M059J (cell line): ENCODE data around the gene CCDC91. TPM values are rescaled to one million over a fixed set of nuclear protein-coding genes. Genes with fewer than 3 reads are reported as not detected.

ENCODE experiments used
- DNase-seq: peaks from one replicate; pipeline ENCODE4 v3.0.0-alpha.2; 2012; ENCODE audit warnings: low read depth
- total RNA-seq: library from RNA; depleted of rRNA; stranded (reverse); fragments of >200 nt; shearing (Covaris generic); gene quantifications from 2 replicates; pipeline ENCODE4 v1.2.3, GENCODE V29; 2014; rRNA removed

The CCDC91 gene
- total RNA-seq, 1 experiment from 2014 or later: 15.1 TPM

DNA sequence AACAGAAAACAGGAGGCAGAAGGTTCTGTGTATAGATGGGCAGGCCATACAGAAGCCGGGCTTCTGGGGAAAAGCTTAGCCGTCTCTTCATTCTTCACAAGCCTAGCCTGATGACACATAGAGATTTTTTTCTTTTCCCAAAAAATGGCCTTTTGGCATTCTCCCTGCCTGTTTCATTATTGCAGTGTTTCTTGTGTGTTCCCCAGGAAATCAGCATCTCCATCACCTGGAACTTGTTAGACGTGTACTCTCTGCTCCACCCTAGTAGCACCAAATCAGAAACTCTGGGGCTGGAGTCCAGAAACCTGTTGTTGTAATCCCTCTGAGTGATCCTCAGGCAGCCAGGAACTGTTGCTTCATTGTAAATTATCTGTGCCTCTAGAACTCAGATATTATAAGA, 388.1 kb downstream of the CCDC91 start:
- no peak for DNase-seq

DNA sequence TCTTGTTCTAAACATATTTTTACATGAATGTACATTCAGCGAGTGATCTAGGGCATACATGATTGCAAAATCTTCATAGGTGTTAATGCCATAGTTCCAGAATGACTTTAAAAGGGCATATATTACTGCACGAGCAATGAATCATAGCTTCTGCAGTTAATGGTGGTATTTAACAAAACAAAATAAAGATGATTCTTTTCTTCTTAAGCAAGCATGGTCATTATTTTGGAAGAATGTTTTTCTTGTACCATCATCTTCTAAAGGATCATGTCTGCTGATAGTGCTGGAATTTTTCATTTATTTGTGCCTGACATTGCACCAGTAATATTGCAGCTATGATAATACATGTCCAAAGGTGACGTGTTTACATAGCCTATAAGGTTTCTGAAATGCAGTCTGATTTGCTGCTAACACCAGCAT, 388.6 kb downstream of the CCDC91 start:
- DNase-seq: no peak

DNA sequence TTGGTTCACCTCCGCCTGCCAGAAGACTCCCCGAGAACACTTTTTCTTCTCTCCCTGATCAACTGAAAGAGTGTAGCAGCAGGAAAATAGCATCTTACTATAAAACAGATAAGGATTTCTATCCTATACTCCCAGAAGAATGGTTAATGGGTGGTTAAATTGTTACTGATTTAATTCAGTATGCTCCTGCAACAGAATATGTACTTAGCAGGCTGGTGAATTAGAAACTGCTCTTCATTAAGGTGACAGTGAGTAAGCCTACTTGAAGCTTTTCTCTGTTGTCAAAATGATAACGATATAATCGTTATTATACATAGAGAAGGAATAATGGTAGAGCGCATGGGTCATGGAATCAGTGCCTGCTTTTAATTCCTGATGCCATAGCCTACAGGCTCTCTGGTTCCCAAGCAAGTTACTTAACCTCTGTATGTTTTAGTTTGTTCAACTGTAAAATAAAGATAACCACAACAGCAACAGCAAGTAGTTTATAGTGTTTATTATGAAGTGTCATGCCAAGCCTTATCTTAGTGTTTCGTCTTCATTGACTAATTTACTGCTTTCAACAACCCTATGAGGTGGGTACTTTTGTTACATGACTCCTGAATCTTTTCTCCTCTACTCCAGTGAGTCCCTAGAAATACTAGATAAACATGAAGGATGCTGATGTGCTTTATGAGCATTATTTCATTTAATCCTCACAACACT, 392.6 kb downstream of the CCDC91 start:
- peak; percentile 35 for DNase-seq

DNA sequence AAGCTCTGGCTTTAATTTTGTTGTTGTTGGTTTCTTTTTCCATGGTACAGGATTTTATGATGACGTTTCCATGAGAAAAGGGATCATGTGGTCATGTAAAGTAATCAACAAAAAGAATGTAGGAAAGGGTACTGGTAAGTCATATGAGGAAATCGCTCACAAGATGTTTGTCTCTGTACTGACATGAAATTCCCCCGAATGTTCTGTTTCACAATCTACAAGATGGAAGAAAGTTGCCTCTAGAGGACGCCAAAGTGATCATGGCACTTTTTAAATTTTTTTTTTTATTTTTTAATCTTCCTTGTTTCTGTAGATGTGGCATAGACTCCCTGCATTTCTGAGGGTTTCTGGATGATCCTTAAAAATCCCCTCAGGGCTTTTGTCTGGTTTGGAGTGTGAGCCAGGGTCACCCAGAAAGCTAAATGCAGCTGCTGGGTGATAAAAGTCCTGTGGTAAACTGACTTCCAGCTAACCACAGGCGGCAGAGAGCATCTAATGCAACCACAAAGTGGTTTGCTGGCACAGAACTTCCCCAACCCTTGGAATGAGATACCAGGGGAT, 393.5 kb downstream of the CCDC91 start:
- peak; percentile 96 for DNase-seq

DNA sequence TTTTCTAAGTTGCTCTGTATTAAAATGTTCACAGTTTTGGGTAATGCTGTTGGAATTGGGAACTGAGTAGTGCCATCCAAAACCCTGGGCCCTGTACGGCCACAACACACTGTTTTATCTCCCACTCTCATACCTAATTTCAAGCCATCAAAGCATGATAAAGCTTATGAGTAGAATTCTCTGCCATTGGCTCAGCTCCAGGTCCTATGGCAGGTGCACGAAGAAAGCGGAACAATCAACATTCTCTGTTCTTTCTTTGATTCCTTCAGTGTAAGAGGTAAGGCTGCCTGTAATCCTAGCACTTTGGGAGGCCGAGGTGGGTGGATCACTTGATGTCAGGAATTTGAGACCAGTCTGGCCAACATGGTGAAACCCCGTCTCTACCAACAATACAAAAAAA, 394.9 kb downstream of the CCDC91 start:
- DNase-seq: no peak

DNA sequence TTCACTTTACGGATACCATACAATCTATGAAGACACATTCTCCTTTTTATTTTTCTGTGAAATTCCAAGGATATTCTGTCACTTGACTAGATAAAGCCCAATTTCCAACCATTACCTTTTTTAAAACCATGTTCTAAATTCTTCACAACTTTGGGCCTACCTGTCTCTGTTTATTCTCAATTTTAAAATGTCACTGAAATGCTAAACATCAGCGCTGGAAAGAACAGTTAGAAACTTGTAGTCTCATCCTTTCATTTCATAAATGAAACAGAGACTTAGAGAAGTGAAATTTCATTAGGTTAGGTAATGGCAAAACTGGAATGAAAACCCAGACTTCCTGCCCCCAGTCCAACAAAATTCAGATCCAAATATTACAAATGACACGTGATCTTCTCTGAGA, 396.2 kb downstream of the CCDC91 start:
- no peak for DNase-seq

DNA sequence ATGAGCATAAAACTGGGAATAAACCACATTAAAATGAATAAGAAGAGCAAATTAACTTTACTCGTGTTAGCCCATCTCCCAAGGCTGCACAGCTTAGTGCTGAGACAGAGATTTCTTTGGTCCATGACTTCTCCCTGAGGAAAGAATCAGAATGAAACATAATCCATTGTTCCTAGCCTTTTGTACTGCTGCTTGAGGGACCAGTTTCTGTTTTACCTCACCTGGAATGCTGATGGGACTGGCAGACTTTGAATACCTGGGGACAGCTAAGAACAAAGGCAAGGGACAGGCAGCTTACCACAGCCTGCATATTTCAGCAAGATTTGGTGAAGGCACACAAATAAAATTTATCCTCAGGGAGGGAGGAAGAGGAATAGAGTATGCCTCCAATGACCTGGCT, 401.6 kb downstream of the CCDC91 start:
- DNase-seq: no peak

Other genes with a start within 250 kb of the CCDC91 start
- 7.5 and 8.1 TPM in 2 replicates for gene PTHLH, start 217.7 kb upstream of the CCDC91 start, total RNA-seq